ES-I3 (cell line): ENCODE measurements around the gene CTSC.

Experiments
- H3K36me3 ChIP-seq: 2 replicates; pipeline ENCODE4 v1.6.1; 2013; ENCODE audit warnings: mild to moderate bottlenecking, low read length, control low read depth, moderate library complexity; ENCODE audit not compliant: insufficient read depth
- H3K4me1 ChIP-seq: 2 replicates; pipeline ENCODE4 v1.6.1; 2013; ENCODE audit warnings: mild to moderate bottlenecking, control low read depth, low read length; ENCODE audit not compliant: insufficient read depth
- H3K9ac ChIP-seq: 2 replicates; pipeline ENCODE4 v1.6.1; 2013; ENCODE audit warnings: low read depth, mild to moderate bottlenecking, low read length, moderate library complexity
- H3K9me3 ChIP-seq: 2 replicates; pipeline ENCODE4 v1.6.1; 2013; ENCODE audit warnings: mild to moderate bottlenecking, low read length, moderate library complexity; ENCODE audit not compliant: control insufficient read depth, insufficient read depth

CTSC gene

DNA sequence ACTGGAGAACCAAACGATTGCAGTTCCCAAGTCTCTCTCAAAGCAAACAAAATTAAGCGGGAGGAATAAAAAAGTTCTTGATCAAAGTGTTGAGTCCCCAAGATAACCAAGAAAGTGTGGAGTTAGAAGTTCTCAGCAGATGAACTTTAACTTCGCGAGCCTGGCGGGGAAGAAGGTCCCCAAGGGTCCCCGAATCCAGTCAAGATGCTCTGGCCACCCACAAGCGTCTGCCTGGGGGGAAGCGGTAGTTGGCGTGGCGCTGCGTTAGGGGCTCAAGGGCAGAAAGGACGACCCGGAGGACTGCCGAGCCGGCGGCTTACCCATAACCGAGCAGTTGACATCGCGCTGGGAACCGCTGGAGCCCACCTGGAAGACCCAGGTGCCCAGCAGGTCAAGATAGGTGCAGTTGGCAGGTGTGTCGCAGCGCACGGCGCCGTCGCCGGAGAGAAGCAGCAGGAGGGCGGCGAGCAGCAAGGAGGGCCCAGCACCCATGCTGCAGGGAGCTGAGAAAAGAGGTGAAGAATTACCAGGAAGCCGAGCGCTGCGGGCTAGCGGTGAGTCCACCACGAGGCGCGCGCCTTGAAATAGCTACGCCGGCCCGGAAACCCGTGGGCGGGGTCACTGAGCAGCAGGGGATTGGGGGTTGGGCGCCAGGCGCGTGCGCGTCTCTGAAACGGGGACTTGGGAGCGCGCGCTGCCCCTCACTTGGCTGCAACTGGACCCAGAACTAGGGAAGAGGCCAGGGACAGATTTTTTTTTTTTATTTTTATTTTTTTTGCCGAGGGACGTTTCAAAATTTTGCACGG lies at the start of gene CTSC:
CTSC (minus strand) TSS at position 556 of the 806 bp plus-strand sequence; CDS start at position 492, 64 bp downstream.
- no peaks in the 10 kb centered on the region for H3K9me3 ChIP-seq
- H3K36me3 ChIP-seq = peaks cover 23% of the 10 kb centered on the region
- peak within 1 kb of the TSS; percentile 99 for H3K9ac ChIP-seq
- peaks cover 15% of the 10 kb centered on the region for H3K4me1 ChIP-seq

DNA sequence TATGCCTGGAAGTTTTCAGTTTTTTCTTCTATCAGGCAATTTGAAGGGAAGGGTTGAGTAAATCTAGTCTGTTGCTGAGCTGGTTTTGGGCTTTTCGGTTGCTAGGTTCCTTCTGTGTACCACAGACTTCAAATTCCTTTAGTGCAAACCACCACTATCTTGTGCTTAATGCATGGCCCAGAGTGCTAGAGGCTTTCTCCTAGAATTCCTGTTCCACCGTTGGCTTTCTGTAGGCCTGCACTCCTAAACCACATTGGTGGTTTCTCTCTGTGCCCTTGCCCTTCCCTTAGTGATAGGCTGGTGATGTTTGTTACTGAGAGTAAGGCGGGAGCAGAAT lies 47.1 kb upstream of the CTSC start:
- Histone ChIP-seq H3K9ac (no peak overlapping the region), H3K4me1 (no peaks in the 10 kb centered on the region), H3K9me3 (no peaks in the 10 kb centered on the region), H3K36me3 (no peaks in the 10 kb centered on the region)

DNA sequence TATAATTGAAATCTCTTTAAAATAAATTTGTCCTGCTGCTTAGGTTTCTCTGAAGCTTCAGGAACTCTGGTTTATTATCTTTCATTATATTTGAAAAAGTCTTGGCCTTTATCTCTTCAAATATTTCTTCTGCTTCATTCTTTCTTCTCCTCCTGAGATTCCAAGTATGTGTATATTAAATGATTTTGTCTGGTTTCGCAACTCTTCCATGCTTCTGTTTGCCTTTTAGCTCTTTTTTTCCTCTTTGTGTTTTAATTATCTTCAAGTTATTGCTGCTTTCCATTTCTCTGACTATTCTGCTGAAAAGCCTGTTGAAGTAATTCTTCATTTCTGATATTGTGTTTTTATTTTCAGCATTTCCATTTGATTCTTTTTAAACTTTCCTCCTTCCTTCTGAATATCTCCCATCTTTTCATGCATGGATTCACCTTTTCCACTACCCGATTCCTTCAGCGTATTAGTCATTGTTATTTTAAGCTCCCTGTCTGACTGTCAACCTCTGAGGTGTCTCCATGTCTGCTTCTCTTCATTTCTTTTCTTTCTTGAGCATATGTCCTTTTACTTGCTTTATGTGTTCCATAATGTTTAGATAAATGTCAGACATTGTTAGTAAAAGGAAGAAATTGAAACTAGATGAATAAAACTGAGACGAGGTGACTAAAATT lies 46.6 kb upstream of the CTSC start:
- no peaks in the 10 kb centered on the region for H3K9me3 ChIP-seq

DNA sequence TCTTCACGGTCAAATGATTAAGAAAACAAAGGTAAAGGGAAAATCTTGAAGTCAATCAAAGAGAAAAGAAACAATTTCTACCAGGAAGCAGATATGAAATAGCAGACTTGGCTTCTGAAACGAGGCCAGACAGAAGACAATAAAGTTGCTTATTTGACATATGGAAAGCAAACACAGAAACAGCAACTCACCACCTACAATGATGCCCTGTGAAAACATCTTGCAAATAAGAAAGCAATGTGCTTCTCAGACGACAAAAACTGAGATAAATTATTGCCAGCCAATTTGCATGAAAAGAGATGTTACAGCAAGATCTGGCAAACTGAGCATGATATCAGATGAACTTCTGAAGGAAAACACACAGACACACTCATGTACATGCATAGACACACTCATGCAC lies 45.9 kb upstream of the CTSC start:
- Histone ChIP-seq H3K9ac (no peak overlapping the region), H3K9me3 (no peaks in the 10 kb centered on the region), H3K36me3 (no peaks in the 10 kb centered on the region), H3K4me1 (no peaks in the 10 kb centered on the region)

More for the DNA sequence above, 46.6 kb upstream of the CTSC start:
- no peak overlapping the region for H3K9ac ChIP-seq
- no peaks in the 10 kb centered on the region for H3K4me1 ChIP-seq
- H3K36me3 ChIP-seq = no peaks in the 10 kb centered on the region

DNA sequence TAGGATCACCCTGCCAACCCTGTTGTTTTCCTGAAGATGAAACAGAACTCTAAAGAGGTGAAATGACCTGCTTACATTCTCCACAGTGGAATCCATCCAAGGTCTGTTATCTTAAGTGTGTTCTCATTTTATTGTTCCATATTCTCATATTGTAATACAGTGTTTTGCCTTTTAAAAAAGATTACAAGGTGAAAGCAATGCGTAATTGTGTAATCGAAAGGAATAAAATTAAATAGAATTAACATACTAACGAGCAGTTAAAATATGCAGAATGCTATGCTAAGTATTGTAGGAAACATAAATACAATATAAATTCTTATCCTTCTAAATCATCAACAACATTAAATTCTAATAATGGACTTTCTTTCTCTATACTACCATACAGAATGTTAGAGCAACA lies 41.6 kb upstream of the CTSC start:
- no peaks in the 10 kb centered on the region for H3K4me1 ChIP-seq
- H3K9ac ChIP-seq = no peak overlapping the region
- no peaks in the 10 kb centered on the region for H3K9me3 ChIP-seq
- H3K36me3 ChIP-seq = no peaks in the 10 kb centered on the region

DNA sequence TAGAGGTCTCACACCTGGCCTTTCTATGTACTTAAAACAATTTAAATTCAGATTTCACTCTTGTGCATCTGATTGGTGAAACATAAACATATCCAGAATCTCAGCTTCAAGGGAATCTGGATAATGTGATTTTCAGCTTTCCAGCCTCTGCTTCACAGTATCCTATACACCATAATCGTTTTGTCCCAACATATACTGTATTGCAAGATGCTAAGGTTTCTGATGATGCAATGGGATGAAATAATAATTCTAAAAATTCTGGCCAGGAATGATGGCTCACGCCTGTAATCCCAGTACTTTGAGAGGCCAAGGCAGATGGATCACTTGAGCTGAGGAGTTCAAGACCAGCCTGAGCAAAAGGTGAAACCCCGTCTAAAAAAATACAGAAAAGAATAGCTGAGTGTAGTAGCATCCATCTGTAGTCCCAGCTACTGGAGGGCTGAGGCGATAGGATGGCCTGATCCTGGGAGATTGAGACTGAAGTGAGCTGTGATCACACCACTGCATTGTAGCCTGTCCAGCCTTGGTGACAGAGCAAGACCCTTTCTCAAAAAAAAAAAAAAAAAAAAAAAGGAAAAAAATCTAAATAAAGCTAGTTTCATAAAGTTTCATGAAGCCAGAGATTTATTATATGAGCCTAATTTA lies 41.0 kb upstream of the CTSC start:
- H3K4me1 ChIP-seq = no peaks in the 10 kb centered on the region
- no peak overlapping the region for H3K9ac ChIP-seq
- no peaks in the 10 kb centered on the region for H3K36me3 ChIP-seq
- no peaks in the 10 kb centered on the region for H3K9me3 ChIP-seq

DNA sequence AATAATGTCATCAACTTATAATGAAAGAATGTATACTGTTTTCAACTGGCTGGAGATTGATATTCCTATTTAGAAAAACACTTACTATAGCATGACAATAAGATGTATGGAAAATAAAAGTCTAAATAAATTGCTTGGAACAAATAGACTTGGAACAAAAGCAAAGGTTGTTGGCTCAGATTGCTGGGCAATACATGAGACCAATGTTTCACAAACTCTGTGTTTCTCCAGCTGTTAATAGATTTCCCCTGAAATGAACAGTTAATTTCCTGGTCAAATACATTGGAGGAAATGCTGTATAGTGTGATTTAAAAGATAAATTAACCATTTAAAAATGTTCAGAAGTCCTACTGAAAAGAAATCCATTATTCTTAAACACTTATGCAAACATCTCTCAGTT lies 40.1 kb upstream of the CTSC start:
- Histone ChIP-seq H3K4me1 (no peaks in the 10 kb centered on the region), H3K36me3 (no peaks in the 10 kb centered on the region), H3K9me3 (no peaks in the 10 kb centered on the region), H3K9ac (no peak overlapping the region)

DNA sequence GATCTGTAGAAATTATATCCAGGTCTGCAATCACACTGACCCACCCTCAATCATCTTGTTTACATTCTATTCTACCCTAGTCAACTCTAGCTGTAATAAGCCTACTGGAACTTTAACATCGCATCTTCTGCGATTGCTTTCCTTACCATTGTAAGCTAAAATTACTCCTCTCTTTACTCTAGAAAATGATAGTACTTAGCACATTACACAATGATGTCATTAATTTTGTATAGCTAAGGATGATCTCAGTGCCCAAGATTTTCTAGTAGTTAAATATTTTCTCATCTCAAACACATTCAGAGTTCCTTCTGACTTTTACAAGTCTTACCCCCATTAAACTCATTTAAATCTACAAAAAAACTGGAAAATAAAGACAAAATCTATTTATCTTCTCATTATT lies 39.6 kb upstream of the CTSC start:
- H3K9ac ChIP-seq = no peak overlapping the region
- H3K4me1 ChIP-seq = no peaks in the 10 kb centered on the region
- no peaks in the 10 kb centered on the region for H3K9me3 ChIP-seq
- H3K36me3 ChIP-seq = no peaks in the 10 kb centered on the region

DNA sequence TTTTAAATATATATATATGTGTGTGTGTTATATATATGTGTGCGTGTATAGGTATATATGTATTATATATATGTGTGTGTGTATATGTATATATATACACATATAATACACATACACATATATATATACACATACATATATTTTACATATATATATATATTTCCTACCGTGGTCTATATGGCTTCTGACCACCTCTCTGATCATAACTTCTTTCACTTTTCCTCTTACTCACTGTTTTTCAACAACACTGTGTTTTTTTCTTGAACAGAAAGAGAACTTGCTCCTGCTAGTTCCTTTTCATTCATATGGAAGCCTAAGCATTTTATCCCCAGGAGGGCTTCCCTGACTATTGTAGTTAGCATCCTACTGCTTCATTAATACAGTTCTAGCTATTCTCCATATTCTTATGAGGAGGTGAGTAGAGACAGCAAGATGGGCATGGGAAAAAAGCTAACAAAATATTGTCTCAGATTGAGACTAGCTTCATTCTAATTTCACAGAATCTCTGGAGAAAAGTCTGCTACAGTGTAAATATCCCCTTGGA lies 38.5 kb upstream of the CTSC start:
- no peaks in the 10 kb centered on the region for H3K9me3 ChIP-seq
- no peaks in the 10 kb centered on the region for H3K4me1 ChIP-seq
- no peak overlapping the region for H3K9ac ChIP-seq
- H3K36me3 ChIP-seq = no peaks in the 10 kb centered on the region

DNA sequence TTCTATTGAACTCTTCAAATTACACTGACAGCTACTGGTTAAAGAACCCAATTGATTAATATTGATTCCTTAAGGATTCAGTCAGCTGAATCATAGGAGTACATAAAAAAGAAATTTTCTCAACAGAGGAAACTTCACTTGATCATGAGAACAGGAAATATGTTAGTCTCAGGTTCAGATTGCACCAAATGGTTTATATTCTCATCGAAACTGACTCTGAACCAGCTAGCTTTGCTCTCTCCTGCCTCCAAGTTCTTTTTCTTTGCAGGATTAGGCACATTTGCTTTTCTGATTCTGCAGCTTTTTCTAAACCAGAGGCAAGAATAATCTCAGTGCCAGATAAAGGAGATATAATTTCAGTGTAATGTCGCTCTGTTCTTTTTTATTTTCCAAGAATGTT lies 33.2 kb upstream of the CTSC start:
- H3K36me3 ChIP-seq = no peaks in the 10 kb centered on the region
- no peaks in the 10 kb centered on the region for H3K9me3 ChIP-seq
- H3K9ac ChIP-seq = no peak overlapping the region
- no peaks in the 10 kb centered on the region for H3K4me1 ChIP-seq

DNA sequence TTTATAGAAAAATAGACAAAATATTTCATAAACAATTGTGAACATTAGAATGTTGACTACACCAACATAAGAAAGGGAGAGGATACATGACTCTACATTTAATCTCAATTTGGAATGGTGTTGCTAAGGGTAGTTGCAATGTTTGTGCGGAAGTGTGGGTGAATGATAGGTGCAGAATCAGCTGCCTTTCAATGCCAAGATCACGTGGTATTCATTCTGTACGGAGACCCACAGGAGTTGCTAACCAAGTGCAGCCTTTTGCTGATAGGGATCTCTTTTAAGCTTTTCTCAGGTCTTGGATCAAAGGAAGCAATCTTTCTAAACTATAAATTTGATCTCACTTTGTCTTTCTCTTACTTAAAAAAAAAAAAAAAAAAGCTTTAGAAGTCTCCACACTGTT lies 29.8 kb upstream of the CTSC start:
- Histone ChIP-seq H3K9me3 (no peaks in the 10 kb centered on the region), H3K4me1 (no peaks in the 10 kb centered on the region), H3K36me3 (no peaks in the 10 kb centered on the region), H3K9ac (no peak overlapping the region)

DNA sequence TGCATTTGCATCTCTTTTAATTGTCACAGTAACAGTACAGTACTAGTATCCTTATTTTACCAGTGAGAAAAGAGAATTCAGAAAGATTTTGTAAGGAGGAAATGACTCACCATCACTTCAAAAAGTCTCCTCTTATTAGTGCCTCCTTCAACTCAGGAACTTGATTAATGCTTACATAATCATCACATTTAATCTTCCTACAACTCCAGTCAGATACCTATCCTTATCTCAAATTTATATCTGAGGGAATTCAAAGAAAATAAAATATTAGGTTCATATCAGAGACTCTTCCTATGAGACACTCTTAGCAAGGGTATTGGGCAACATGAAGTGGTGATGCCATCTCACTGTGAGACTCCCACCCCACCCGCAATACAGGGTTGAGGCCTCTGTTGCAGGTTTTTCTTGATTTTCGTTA lies 26.1 kb upstream of the CTSC start:
- no peaks in the 10 kb centered on the region for H3K9me3 ChIP-seq
- H3K9ac ChIP-seq = no peak overlapping the region

DNA sequence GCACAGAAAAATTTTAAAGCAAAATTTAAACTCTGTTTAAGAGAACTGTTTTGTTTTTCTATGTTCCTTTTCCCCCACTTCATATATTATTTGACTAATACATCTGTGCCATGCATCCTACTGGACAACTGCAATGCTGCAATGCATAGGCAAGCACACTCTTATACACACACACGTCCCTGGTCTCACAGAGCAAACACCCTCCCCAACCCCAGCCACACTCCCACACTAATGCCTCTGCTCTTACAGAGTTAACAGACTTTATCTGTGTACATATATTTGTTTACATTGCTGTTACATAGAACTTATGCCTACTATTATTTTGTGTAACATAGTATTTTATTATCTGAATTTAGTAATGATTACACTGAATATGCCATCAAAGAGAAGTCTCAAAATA lies 25.5 kb upstream of the CTSC start:
- H3K9me3 ChIP-seq = no peaks in the 10 kb centered on the region
- H3K36me3 ChIP-seq = no peaks in the 10 kb centered on the region
- H3K9ac ChIP-seq = no peak overlapping the region
- peaks cover 11% of the 10 kb centered on the region; the same call in 1 of the 2 replicates for H3K4me1 ChIP-seq

More for the DNA sequence above, 26.1 kb upstream of the CTSC start:
- Histone ChIP-seq H3K4me1 (peaks cover 7% of the 10 kb centered on the region; the same call in 1 of the 2 replicates), H3K36me3 (no peaks in the 10 kb centered on the region)

DNA sequence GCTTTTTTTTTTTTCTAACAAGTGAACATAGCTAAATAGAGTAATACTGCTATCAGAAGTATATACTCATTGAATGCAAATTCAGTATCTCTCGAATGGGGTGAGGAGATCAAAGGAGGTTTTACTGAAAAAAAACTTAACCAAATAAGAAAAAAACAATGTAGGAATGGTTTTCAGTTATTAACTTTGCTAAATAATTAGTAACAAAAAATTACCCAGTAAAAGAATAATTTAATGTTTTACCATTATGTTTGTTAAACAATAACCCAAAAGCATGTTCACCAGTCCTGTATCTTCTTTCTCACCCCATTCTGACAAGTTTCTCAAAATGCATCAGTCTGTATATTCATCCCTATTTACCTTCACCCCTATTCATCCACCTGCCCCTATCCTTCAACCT lies 22.6 kb upstream of the CTSC start:
- no peak overlapping the region for H3K9ac ChIP-seq

More for the DNA sequence above, 22.6 kb upstream of the CTSC start:
- H3K4me1 ChIP-seq = peaks cover 19% of the 10 kb centered on the region
- H3K9me3 ChIP-seq = no peaks in the 10 kb centered on the region
- no peaks in the 10 kb centered on the region for H3K36me3 ChIP-seq
